ENCODE data around the gene SLC49A3. TPM values are rescaled to one million over a fixed set of nuclear protein-coding genes. Genes with fewer than 3 reads are reported as not detected.

Gene SLC49A3
- total and polyA plus RNA-seq, 2 experiments from 2014 or later, result 12.2 to 12.8 TPM

- Histone ChIP-seq H3K27me3 (no peaks in the 10 kb centered on the region), H3K4me3 (no peak overlapping the region), H3K9me2 (replicated peaks; ENCODE audit: insufficient read depth) (no peaks in the 10 kb centered on the region), H3K79me2 (peaks cover 29% of the 10 kb centered on the region), H3K9me3 (ENCODE audit: low read depth) (no peaks in the 10 kb centered on the region), H3K27ac (no peak overlapping the region), H3K4me1 (ENCODE audit: insufficient read depth) (peaks cover 13% of the 10 kb centered on the region), H3K36me3 (replicated peaks; ENCODE audit: insufficient read depth, low read depth) (no peaks in the 10 kb centered on the region), H2AFZ (no peak overlapping the region), H3K4me2 (no peak overlapping the region), H4K20me1 (ENCODE audit: insufficient read depth, poor library complexity, severe bottlenecking) (peaks cover 16% of the 10 kb centered on the region)
- TF ChIP-seq EZH2phosphoT487 (IDR thresholded peaks at IDR 0.05; ENCODE audit: low read depth, severe bottlenecking, unreplicated experiment), result no peak
- no peak for TF ChIP-seq EZH2 (IDR thresholded peaks at IDR 0.05; ENCODE audit: borderline replicate concordance)
- no peak for TF ChIP-seq CTCF (IDR thresholded peaks at IDR 0.05; ENCODE audit: poor library complexity)
- 85% methylated on average over 8 of the region's 10 CpGs for WGBS (ENCODE audit: low lambda C conversion rate, missing lambda C conversion rate)
- no peak for DNase-seq (ENCODE audit: low spot score)
Measured at GRCh38 chr4:703336-704197, 14.6 kb upstream of the SLC49A3 start.

GRCh38 chr4:702618-703048 is 13.7 kb upstream of the SLC49A3 start:
- no peak overlapping the region for H3K27ac ChIP-seq
- H4K20me1 ChIP-seq (ENCODE audit: insufficient read depth, poor library complexity, severe bottlenecking), result peaks cover 7% of the 10 kb centered on the region
- DNase-seq (ENCODE audit: low spot score), result no peak
- no peaks in the 10 kb centered on the region for H3K27me3 ChIP-seq
- peaks cover 4% of the 10 kb centered on the region for H3K4me1 ChIP-seq (ENCODE audit: insufficient read depth)
- H3K4me2 ChIP-seq, result no peak overlapping the region
- H3K79me2 ChIP-seq, result peaks cover 20% of the 10 kb centered on the region
- TF ChIP-seq EZH2 (IDR thresholded peaks at IDR 0.05; ENCODE audit: borderline replicate concordance) (no peak), CTCF (IDR thresholded peaks at IDR 0.05; ENCODE audit: poor library complexity) (no peak), EZH2phosphoT487 (IDR thresholded peaks at IDR 0.05; ENCODE audit: low read depth, severe bottlenecking, unreplicated experiment) (no peak)
- H3K36me3 ChIP-seq (replicated peaks; ENCODE audit: insufficient read depth, low read depth), result no peaks in the 10 kb centered on the region
- H2AFZ ChIP-seq, result no peak overlapping the region
- H3K4me3 ChIP-seq, result no peak overlapping the region
- no peaks in the 10 kb centered on the region for H3K9me3 ChIP-seq (ENCODE audit: low read depth)
- no peaks in the 10 kb centered on the region for H3K9me2 ChIP-seq (replicated peaks; ENCODE audit: insufficient read depth)
- 79% methylated on average over 7 of the region's 7 CpGs for WGBS (ENCODE audit: low lambda C conversion rate, missing lambda C conversion rate)

- Histone ChIP-seq H3K9me3 (ENCODE audit: low read depth) (no peaks in the 10 kb centered on the region), H3K4me1 (ENCODE audit: insufficient read depth) (no peaks in the 10 kb centered on the region), H3K4me2 (no peak overlapping the region), H3K4me3 (no peak overlapping the region), H3K79me2 (peaks cover under 1% of the 10 kb centered on the region), H3K27ac (no peak overlapping the region), H4K20me1 (ENCODE audit: insufficient read depth, poor library complexity, severe bottlenecking) (no peaks in the 10 kb centered on the region), H3K27me3 (no peaks in the 10 kb centered on the region), H3K9me2 (replicated peaks; ENCODE audit: insufficient read depth) (no peaks in the 10 kb centered on the region), H3K36me3 (replicated peaks; ENCODE audit: insufficient read depth, low read depth) (no peaks in the 10 kb centered on the region), H2AFZ (no peak overlapping the region)
- TF ChIP-seq EZH2 (IDR thresholded peaks at IDR 0.05; ENCODE audit: borderline replicate concordance) (no peak), EZH2phosphoT487 (IDR thresholded peaks at IDR 0.05; ENCODE audit: low read depth, severe bottlenecking, unreplicated experiment) (no peak), CTCF (IDR thresholded peaks at IDR 0.05; ENCODE audit: poor library complexity) (no peak)
- DNase-seq (ENCODE audit: low spot score), result no peak
- WGBS (ENCODE audit: low lambda C conversion rate, missing lambda C conversion rate), result 85% methylated on average over 15 of the region's 16 CpGs
Measured at GRCh38 chr4:700587-701264, 11.8 kb upstream of the SLC49A3 start.
